GM12878 (cell line): ENCODE data around the gene MBNL1. TPM values are rescaled to one million over a fixed set of nuclear protein-coding genes. Genes with fewer than 3 reads are reported as not detected.

ENCODE experiments used
- BACH1 ChIP-seq: fragments of 450-650 bp; IDR thresholded peaks from 2 replicates; pipeline ENCODE4 v1.6.1; 2017; ENCODE audit warnings: mild to moderate bottlenecking, borderline replicate concordance
- BCL3 ChIP-seq: IDR thresholded peaks from 2 replicates; pipeline ENCODE4 v1.6.1; 2011; ENCODE audit warnings: borderline replicate concordance, low read depth, mild to moderate bottlenecking, moderate library complexity, low read length; ENCODE audit not compliant: insufficient read depth, poor library complexity, severe bottlenecking
- CBX5 ChIP-seq: sonication (generic); IDR thresholded peaks from 2 replicates; pipeline ENCODE4 v1.6.1; 2016; ENCODE audit warnings: low read depth, moderate library complexity, mild to moderate bottlenecking, inconsistent platforms
- CREM ChIP-seq: IDR thresholded peaks from 2 replicates; pipeline ENCODE4 v1.6.1; 2014; ENCODE audit warnings: antibody characterized with exemption, low read depth
- FOXM1 ChIP-seq: IDR thresholded peaks from 2 replicates; pipeline ENCODE4 v1.6.1; 2012; ENCODE audit warnings: low read depth, mild to moderate bottlenecking, inconsistent platforms, low read length, moderate library complexity
- HDGF ChIP-seq: fragments of 450-650 bp; IDR thresholded peaks from 2 replicates; pipeline ENCODE4 v1.6.1; 2016; ENCODE audit warnings: antibody characterized with exemption
- IKZF1 ChIP-seq: fragments of 450-650 bp; conservative IDR thresholded peaks from 2 replicates; pipeline ENCODE4 v1.6.1; 2017; ENCODE audit warnings: antibody characterized with exemption, mild to moderate bottlenecking
- KDM1A ChIP-seq: fragments of 200-600 bp; sonication (generic); IDR thresholded peaks from 2 replicates; pipeline ENCODE4 v1.6.1; 2016; ENCODE audit warnings: borderline replicate concordance
- NBN ChIP-seq: fragments of 450-650 bp; IDR thresholded peaks from 2 replicates; pipeline ENCODE4 v1.6.1; 2016
- NFYA ChIP-seq: IDR thresholded peaks from 2 replicates; pipeline ENCODE4 v1.6.1; 2011; ENCODE audit warnings: low read depth, mild to moderate bottlenecking, low read length, improper control_type of control experiment, borderline replicate concordance
- NFYB ChIP-seq: IDR thresholded peaks from 2 replicates; pipeline ENCODE4 v1.6.1; 2011; ENCODE audit warnings: low read depth, mild to moderate bottlenecking, low read length, improper control_type of control experiment, moderate library complexity; ENCODE audit not compliant: insufficient read depth
- NRF1 ChIP-seq: conservative IDR thresholded peaks from 2 replicates; pipeline ENCODE4 v1.6.1; 2011; ENCODE audit warnings: mild to moderate bottlenecking, low read depth, low read length, improper control_type of control experiment
- PKNOX1 ChIP-seq: fragments of 450-650 bp; IDR thresholded peaks from 2 replicates; pipeline ENCODE4 v1.6.1; 2016; ENCODE audit warnings: mild to moderate bottlenecking
- POLR2AphosphoS2 ChIP-seq: IDR thresholded peaks from 2 replicates; pipeline ENCODE4 v1.6.1; 2011; ENCODE audit warnings: low read depth, mild to moderate bottlenecking, low read length, improper control_type of control experiment, moderate library complexity
- POLR2AphosphoS5 ChIP-seq: IDR thresholded peaks from 2 replicates; pipeline ENCODE4 v1.6.1; 2011; ENCODE audit warnings: mild to moderate bottlenecking, low read length, inconsistent platforms
- PRDM15 ChIP-seq: fragments of 450-650 bp; formaldehyde crosslinking; IDR thresholded peaks from 2 replicates; pipeline ENCODE4 v1.4.0; 2020; ENCODE audit warnings: mild to moderate bottlenecking, moderate library complexity
- RELA ChIP-seq: fragments of 450-650 bp; IDR thresholded peaks from 2 replicates; pipeline ENCODE4 v1.8.0; 2014; ENCODE audit warnings: borderline replicate concordance; ENCODE audit not compliant: partially characterized antibody
- SIX5 ChIP-seq: IDR thresholded peaks from 2 replicates; pipeline ENCODE4 v1.6.1; 2011; ENCODE audit warnings: mild to moderate bottlenecking, low read depth, low read length, moderate library complexity; ENCODE audit not compliant: severe bottlenecking
- SMARCA5 ChIP-seq: fragments of 450-650 bp; IDR thresholded peaks from 2 replicates; pipeline ENCODE4 v1.6.1; 2017; ENCODE audit warnings: mild to moderate bottlenecking
- SUZ12 ChIP-seq: fragments of 200-600 bp; sonication (generic); IDR thresholded peaks from one replicate; pipeline ENCODE4 v1.6.1; 2018; ENCODE audit warnings: antibody characterized with exemption, mild to moderate bottlenecking; ENCODE audit not compliant: unreplicated experiment
- ZNF622 ChIP-seq: fragments of 450-650 bp; IDR thresholded peaks from 2 replicates; pipeline ENCODE4 v1.6.1; 2017; ENCODE audit warnings: mild to moderate bottlenecking, inconsistent platforms
- ZNF687 ChIP-seq: fragments of 450-650 bp; IDR thresholded peaks from 2 replicates; pipeline ENCODE4 v1.6.1; 2017; ENCODE audit warnings: mild to moderate bottlenecking, moderate library complexity
- polyA plus RNA-seq, 11 experiments: library from polyadenylated mRNA; depleted of rRNA in 4 of 11; unstranded in 6 of 11; stranded (reverse) in 5 of 11; fragments of >200 nt; fragmentation: Nextera tagmentation in 4 of 11; fragmentation: Illumina TruSeq in 1 of 11; extraction: Ambion mirVana in 4 of 11; extraction: Trizol in 1 of 11; gene quantifications; 1 replicate in 1 of 11; 2 replicates in 10 of 11; pipeline versions ENCODE4 v1.2.1 to v1.2.3, GENCODE V29; 2011 to 2016; ENCODE audit warnings: inconsistent platforms in 2 of 11, missing spikeins in 2 of 11, low read depth in 1 of 11
- total RNA-seq, 4 experiments: library from RNA; depleted of rRNA in 3 of 4; stranded (reverse); fragments of >200 nt in 3 of 4; fragmentation: Illumina TruSeq in 1 of 4; extraction: Trizol in 1 of 4; gene quantifications; 2 replicates each; pipeline versions ENCODE4 v1.2.1 to v1.2.3, GENCODE V29; 2013 to 2021

The MBNL1 gene
- total and polyA plus RNA-seq, 10 of the 15 experiments (the other 5 are each of a cell fraction or from before 2014, with no cell fraction given): 59.6 to 337 (median 143) TPM

- TF ChIP-seq SUZ12 (no peak), RELA (no peak), HDGF (no peak), NBN (peak; percentile 81; the same call in 1 of the 2 replicates), SMARCA5 (no peak), POLR2AphosphoS2 (no peak; the same call in 1 of the 2 replicates), NFYB (no peak), NFYA (no peak), POLR2AphosphoS5 (peak; percentile 95), ZNF622 (no peak), IKZF1 (no peak), CREM (no peak), PKNOX1 (no peak), SIX5 (no peak), BACH1 (no peak), CBX5 (0 out of 2 replicates have a peak, but pooled peaks have one; percentile 20), ZNF687 (peak; percentile 85), FOXM1 (no peak; the same call in 1 of the 2 replicates), KDM1A (no peak), PRDM15 (CRISPR knock-in tag) (no peak), NRF1 (no peak), BCL3 (peak; percentile 25)
These were observed at the start of gene MBNL1 (continued) for GRCh38 chr3:152268555-152269055.
